Activated CD8-positive, alpha-beta memory T cell treated with anti-CD3 and anti-CD28 coated beads, Interleukin-2, amount 50 U/mL, for 48 hours (primary cell): ENCODE data around the gene WNT3A.

ENCODE experiments used
- DNase-seq: peaks from one replicate; pipeline ENCODE4 v3.0.0-alpha.2; 2020

Gene WNT3A

GRCh38 chr1:228073061-228073856 is 66.5 kb downstream of the WNT3A start:
- no peak for DNase-seq

- DNase-seq = no peak
Measured at GRCh38 chr1:228073857-228074545, 67.2 kb downstream of the WNT3A start.

- DNase-seq = no peak
Measured at GRCh38 chr1:228074954-228075730, 68.3 kb downstream of the WNT3A start.

- DNase-seq = no peak
Measured at GRCh38 chr1:228075801-228076271, 69.0 kb downstream of the WNT3A start.

- DNase-seq = no peak
Measured at GRCh38 chr1:228076796-228077430, 70.1 kb downstream of the WNT3A start.

- no peak for DNase-seq
Measured at GRCh38 chr1:228077565-228078330, 71.0 kb downstream of the WNT3A start.

GRCh38 chr1:228079013-228079412 is 72.2 kb downstream of the WNT3A start:
- no peak for DNase-seq

- no peak for DNase-seq
Measured at GRCh38 chr1:228079601-228080263, 72.9 kb downstream of the WNT3A start.

GRCh38 chr1:228081144-228081543 is 74.3 kb downstream of the WNT3A start:
- no peak for DNase-seq

GRCh38 chr1:228081578-228082213 is 74.9 kb downstream of the WNT3A start:
- DNase-seq = no peak

- peak; percentile 97 for DNase-seq
Measured at GRCh38 chr1:228082214-228082917, 75.6 kb downstream of the WNT3A start, which contains the start of gene ARF1. Gene ARF1, plus strand, starts transcription at chr1:228082708. Its CDS starts 14,407 bp downstream, at chr1:228097115.

- DNase-seq = peak; percentile 69
Measured at GRCh38 chr1:228082918-228083870, 76.4 kb downstream of the WNT3A start.

GRCh38 chr1:228083871-228084278 is 77.1 kb downstream of the WNT3A start:
- DNase-seq = no peak

- DNase-seq = no peak
Measured at GRCh38 chr1:228084325-228084724, 77.5 kb downstream of the WNT3A start.

- DNase-seq = no peak
Measured at GRCh38 chr1:228084797-228085196, 78.0 kb downstream of the WNT3A start.

GRCh38 chr1:228085287-228085951 is 78.6 kb downstream of the WNT3A start:
- DNase-seq = no peak

GRCh38 chr1:228087771-228088251 is 81.0 kb downstream of the WNT3A start:
- no peak for DNase-seq
